B cell (primary cell): ENCODE measurements around the gene CDC34. TPM values are rescaled to one million over a fixed set of nuclear protein-coding genes. Genes with fewer than 3 reads are reported as not detected.
A peak's percentile ranks its signal among the peaks of the same experiment; 100 is the strongest.

Experiments
- ATAC-seq: fragments of 200-7000 bp; cut with Tn5 transposase; one replicate; pipeline ENCODE4 v1.10.0; 2021; ENCODE audit warnings: low read depth, mild to moderate bottlenecking, moderate number of reproducible peaks, moderate library complexity
- CTCF ChIA-PET: fragments of 350-600 bp; sonication (Branson Sonifier 250); formaldehyde crosslinking; loops from one replicate; lab custom pipeline; 2021; ENCODE audit warnings: antibody characterized with exemption, inconsistent platforms; lab: Charles Lee
- POLR2A ChIA-PET: fragments of 350-600 bp; sonication (Branson Sonifier 250); formaldehyde crosslinking; loops from one replicate; lab custom pipeline; 2021; ENCODE audit warnings: antibody characterized with exemption; lab: Charles Lee
- DNase-seq: peaks from one replicate; pipeline ENCODE4 v3.0.0; 2013
- H2AFZ ChIP-seq: 2 replicates; pipeline ENCODE4 v1.6.1; 2012; ENCODE audit warnings: mild to moderate bottlenecking, low read depth, low read length; ENCODE audit not compliant: insufficient read depth, poor library complexity, severe bottlenecking
- H3K27ac ChIP-seq, 2 donors: 1 replicate in 1 of 2; 2 replicates in 1 of 2; pipeline ENCODE4 v1.5.1; 2012 to 2013; ENCODE audit warnings: low read length in 2 of 2, mild to moderate bottlenecking in 2 of 2, moderate library complexity in 1 of 2
- H3K27me3 ChIP-seq, 4 experiments: fragments of 200-600 bp in 1 of 4; sonication (generic) in 1 of 4; replicated peaks in 1 of 4; 1 replicate in 2 of 4; 2 replicates in 2 of 4; pipeline versions ENCODE4 v1.6.1 to v1.7.0; 2013 to 2016; ENCODE audit warnings: low read length in 3 of 4, mild to moderate bottlenecking in 2 of 4, mixed read lengths in 1 of 4, moderate library complexity in 1 of 4; ENCODE audit not compliant: insufficient read depth in 4 of 4, control insufficient read depth in 3 of 4; ENCODE audit errors: control extremely low read depth in 1 of 4
- H3K36me3 ChIP-seq, 2 experiments: replicated peaks in 1 of 2; 1 replicate in 1 of 2; 2 replicates in 1 of 2; pipeline versions ENCODE4 v1.6.1 to v1.7.1; 2013; ENCODE audit warnings: low read length in 1 of 2; ENCODE audit not compliant: insufficient read depth in 2 of 2, control insufficient read depth in 1 of 2; ENCODE audit errors: control extremely low read depth in 1 of 2, extremely low read depth in 1 of 2
- H3K4me1 ChIP-seq, 2 donors: fragments of 200-600 bp in 1 of 2; sonication (generic) in 1 of 2; 1 replicate in 1 of 2; 2 replicates in 1 of 2; pipeline versions ENCODE4 v1.5.1 to v1.6.1; 2013 to 2017; ENCODE audit warnings: low read length in 2 of 2; ENCODE audit not compliant: control insufficient read depth in 2 of 2, insufficient read depth in 2 of 2
- H3K4me2 ChIP-seq: replicated peaks from 2 replicates; pipeline ENCODE3; 2012; ENCODE audit warnings: mild to moderate bottlenecking, low read depth, low read length; ENCODE audit not compliant: poor library complexity, severe bottlenecking
- H3K4me3 ChIP-seq, 5 experiments: fragments of 200-600 bp in 1 of 5; sonication (generic) in 1 of 5; 1 replicate in 3 of 5; 2 replicates in 2 of 5; pipeline versions ENCODE4 v1.5.1 to v1.7.0; 2011 to 2016; ENCODE audit warnings: low read length in 4 of 5, mild to moderate bottlenecking in 4 of 5, low read depth in 2 of 5, control low read depth in 1 of 5, moderate library complexity in 1 of 5; ENCODE audit not compliant: insufficient read depth in 1 of 5; ENCODE audit errors: control extremely low read depth in 1 of 5, extremely low read depth in 1 of 5
- H3K79me2 ChIP-seq: fragments of 200-600 bp; sonication (generic); one replicate; pipeline ENCODE4 v1.6.0; 2016; ENCODE audit warnings: low read length; ENCODE audit not compliant: control insufficient read depth, insufficient read depth
- H3K9ac ChIP-seq: fragments of 200-600 bp; sonication (generic); 2 replicates; pipeline ENCODE4 v1.6.1; 2017; ENCODE audit warnings: mild to moderate bottlenecking, low read length, moderate library complexity
- H3K9me3 ChIP-seq, 3 donors: one replicate each; pipeline versions ENCODE4 v1.6.1 to v1.7.1; 2013; ENCODE audit warnings: low read length in 2 of 3; ENCODE audit not compliant: control insufficient read depth in 2 of 3, insufficient read depth in 1 of 3; ENCODE audit errors: control extremely low read depth in 1 of 3
- H4K20me1 ChIP-seq: 2 replicates; pipeline ENCODE4 v1.6.0; 2012; ENCODE audit warnings: mild to moderate bottlenecking, low read length; ENCODE audit not compliant: insufficient read depth, control insufficient read depth, poor library complexity, severe bottlenecking
- H3K27ac Mint-ChIP-seq: one replicate; pipeline ENCODE4 v1.8.0; 2021; ENCODE audit warnings: mixed read lengths
- H3K27me3 Mint-ChIP-seq: one replicate; pipeline ENCODE4 v1.8.0; 2021; ENCODE audit warnings: mixed read lengths
- H3K4me1 Mint-ChIP-seq: one replicate; pipeline ENCODE4 v1.8.0; 2021; ENCODE audit warnings: mixed read lengths
- H3K4me3 Mint-ChIP-seq: one replicate; pipeline ENCODE4 v1.8.0; 2021; ENCODE audit warnings: mixed read lengths
- H3K9me3 Mint-ChIP-seq: one replicate; pipeline ENCODE4 v1.8.0; 2022; ENCODE audit warnings: mixed read lengths; ENCODE audit not compliant: insufficient read depth
- CTCF ChIP-seq: fragments of 200-600 bp; IDR thresholded peaks from one replicate; pipeline ENCODE4 v1.8.0; 2022; ENCODE audit warnings: antibody characterized with exemption, mild to moderate bottlenecking
- EZH2 ChIP-seq: IDR thresholded peaks from 2 replicates; pipeline ENCODE4 v1.6.1; 2012; ENCODE audit warnings: borderline replicate concordance, low read depth, mild to moderate bottlenecking, moderate library complexity, low read length; ENCODE audit not compliant: insufficient read depth, poor library complexity, severe bottlenecking
- WGBS: methylation state at CpG from one replicate; pipeline ENCODE4 v1.1.5; 2013; ENCODE audit warnings: missing lambda C conversion rate; ENCODE audit not compliant: insufficient coverage; 5-methylcytosine and 5-hydroxymethylcytosine counted together
- intact Hi-C: fragments of 100-400 bp; cut with micrococcal nuclease; formaldehyde crosslinking; loops from one replicate; pipeline ENCODE4 v1.10.0; 2022
- polyA plus RNA-seq: library from polyadenylated mRNA; depleted of rRNA; stranded (reverse); fragments of >200 nt; gene quantifications from 2 replicates; pipeline ENCODE4 v1.2.3, GENCODE V29; 2012
- total RNA-seq, 2 donors: library from RNA; stranded (reverse); fragments of 120-200 nt in 1 of 2; gene quantifications; 1 replicate in 1 of 2; 2 replicates in 1 of 2; pipeline versions ENCODE4 v1.2.3 to v1.2.4, GENCODE V29; 2013 to 2022

The CDC34 gene
- total and polyA plus RNA-seq, 2 donors (not counting 1 experiment from before 2014, with no cell fraction given): 26.9 to 28.4 TPM

- H3K27me3 Mint-ChIP-seq: no peaks in the 10 kb centered on the region
- H3K4me1 Mint-ChIP-seq: peaks cover 32% of the 10 kb centered on the region
- H3K9ac ChIP-seq: no peak overlapping the region
- H3K9me3 Mint-ChIP-seq: no peaks in the 10 kb centered on the region
- no peaks in the 10 kb centered on the region for H3K9me3 ChIP-seq
- DNase-seq (peak; percentile 17), ATAC-seq (no peak)
- intact Hi-C loops: no loop called here
- no peak overlapping the region for H3K4me3 Mint-ChIP-seq
- peaks cover 76% of the 10 kb centered on the region for H3K79me2 ChIP-seq
- CTCF ChIA-PET: interaction anchor here (2.7 kb wide), 1 partner anchor 9 kb away, joined by 12 read pairs; no protein-coding TSS in a partner anchor
- peaks cover 78% of the 10 kb centered on the region for H4K20me1 ChIP-seq
- no peak overlapping the region for H3K4me3 ChIP-seq
- H3K27ac Mint-ChIP-seq: no peak overlapping the region
- H3K4me2 ChIP-seq: no peak overlapping the region
- H3K27me3 ChIP-seq: no peaks in the 10 kb centered on the region
- H3K36me3 ChIP-seq: peaks cover 0 to 14% of the 10 kb centered on the region in 2 experiments
- WGBS: 94% methylated on average over 31 of the region's 38 CpGs
- H2AFZ ChIP-seq: no peak overlapping the region
- H3K27ac ChIP-seq: no peak overlapping the region
- TF ChIP-seq CTCF: no peak
- no peak for TF ChIP-seq EZH2
- H3K4me1 ChIP-seq: peaks cover 19 to 31% of the 10 kb centered on the region in 2 donors
- POLR2A ChIA-PET: interaction anchor here (0.6 kb wide), 2 partner anchors 94 to 587 kb away, joined by 4 read pairs; no protein-coding TSS in a partner anchor
These were observed 44.3 kb downstream of the CDC34 start for GRCh38 chr19:575527-576506.
